Stimulated activated naive B cell treated with anti-CD40 and anti-IgM and Interleukin-4, amounts not matched to agents 10 μg/mL and 1 μg/mL and 100 μg/mL, for 72 hours (primary cell): ENCODE results near the gene RAMP2.
"Not testable (repeated sequence)": the region's sequence is repeated elsewhere in the genome, so short reads cannot be mapped to it uniquely, and the experiment has no call there.

ENCODE experiments used
- ATAC-seq, 2 donors: fragments of 150-1000 bp; cut with Tn5 transposase; replicated peaks; 2 replicates each; pipeline ENCODE4 v1.10.0; 2021; ENCODE audit warnings: moderate library complexity in 1 of 2
- DNase-seq: peaks from one replicate; pipeline ENCODE4 v3.0.0; 2021
- H3K27ac Mint-ChIP-seq: one replicate; pipeline ENCODE4 v1.8.0; 2022; ENCODE audit warnings: mild to moderate bottlenecking, mixed read lengths
- H3K27me3 Mint-ChIP-seq, 2 donors: one replicate each; pipeline ENCODE4 v1.8.0; 2022; ENCODE audit warnings: mixed read lengths in 2 of 2
- H3K36me3 Mint-ChIP-seq, 2 donors: one replicate each; pipeline ENCODE4 v1.8.0; 2022; ENCODE audit warnings: mixed read lengths in 2 of 2, mild to moderate bottlenecking in 1 of 2
- H3K4me1 Mint-ChIP-seq, 2 donors: one replicate each; pipeline ENCODE4 v1.8.0; 2022; ENCODE audit warnings: mixed read lengths in 2 of 2, mild to moderate bottlenecking in 1 of 2
- H3K4me3 Mint-ChIP-seq, 2 donors: one replicate each; pipeline ENCODE4 v1.8.0; 2022; ENCODE audit warnings: mild to moderate bottlenecking in 2 of 2, mixed read lengths in 2 of 2, moderate library complexity in 1 of 2
- H3K9me3 Mint-ChIP-seq, 2 donors: one replicate each; pipeline ENCODE4 v1.8.0; 2022; ENCODE audit warnings: mixed read lengths in 2 of 2, mild to moderate bottlenecking in 1 of 2

The RAMP2 gene

GRCh38 chr17:42750739-42751344, 10.2 kb upstream of the RAMP2 start:
- ATAC-seq, result no peak
- peaks cover 14 to 29% of the 10 kb centered on the region in 2 donors for H3K27me3 Mint-ChIP-seq
- no peak overlapping the region for H3K4me3 Mint-ChIP-seq
- no peak for DNase-seq
- no peaks in the 10 kb centered on the region for H3K9me3 Mint-ChIP-seq
- H3K27ac Mint-ChIP-seq, result no peak overlapping the region
- H3K4me1 Mint-ChIP-seq, result peaks cover 0 to 8% of the 10 kb centered on the region in 2 donors
- H3K36me3 Mint-ChIP-seq, result no peaks in the 10 kb centered on the region

GRCh38 chr17:42751628-42752027, 9.4 kb upstream of the RAMP2 start:
- ATAC-seq (no peak), DNase-seq (no peak)
- no peaks in the 10 kb centered on the region for H3K9me3 Mint-ChIP-seq
- H3K36me3 Mint-ChIP-seq, result no peaks in the 10 kb centered on the region
- H3K27ac Mint-ChIP-seq, result no peak overlapping the region
- H3K27me3 Mint-ChIP-seq, result peaks cover 21 to 31% of the 10 kb centered on the region in 2 donors
- H3K4me1 Mint-ChIP-seq, result peaks cover 0 to 8% of the 10 kb centered on the region in 2 donors
- H3K4me3 Mint-ChIP-seq, result no peak overlapping the region

- Mint-ChIP-seq H3K4me3 (no peak overlapping the region), H3K9me3 (no peaks in the 10 kb centered on the region)
These were observed 6.2 kb upstream of the RAMP2 start for GRCh38 chr17:42754782-42755181.

GRCh38 chr17:42759982-42760651, 910 bp upstream of the RAMP2 start:
- Mint-ChIP-seq H3K27ac (peak overlapping the region; percentile 75), H3K9me3 (no peaks in the 10 kb centered on the region), H3K36me3 (no peaks in the 10 kb centered on the region), H3K4me1 (peaks cover 20 to 27% of the 10 kb centered on the region in 2 donors), H3K27me3 (peaks cover 41 to 42% of the 10 kb centered on the region in 2 donors), H3K4me3 (peak overlapping the region; percentile 71 to 78)
- ATAC-seq (peak; percentile 91), DNase-seq (peak; percentile 61)

More at GRCh38 chr17:42754782-42755181, 6.2 kb upstream of the RAMP2 start:
- peaks cover 5 to 18% of the 10 kb centered on the region in 2 donors for H3K4me1 Mint-ChIP-seq
- ATAC-seq, result no peak
- DNase-seq, result no peak
- peaks cover 17 to 29% of the 10 kb centered on the region in 2 donors for H3K27me3 Mint-ChIP-seq
- no peak overlapping the region for H3K27ac Mint-ChIP-seq
- H3K36me3 Mint-ChIP-seq, result no peaks in the 10 kb centered on the region

GRCh38 chr17:42761638-42762037, 611 bp downstream of the RAMP2 start:
- Mint-ChIP-seq H3K27me3 (peaks cover 39 to 40% of the 10 kb centered on the region in 2 donors), H3K27ac (peak overlapping the region; percentile 84), H3K36me3 (no peaks in the 10 kb centered on the region), H3K4me3 (peak overlapping the region; percentile 69 to 78), H3K9me3 (no peaks in the 10 kb centered on the region), H3K4me1 (peaks cover 20 to 27% of the 10 kb centered on the region in 2 donors)
- DNase-seq, result no peak
- ATAC-seq, result no peak

GRCh38 chr17:42766124-42766523, 5.1 kb downstream of the RAMP2 start:
- no peak for DNase-seq
- no peaks in the 10 kb centered on the region for H3K9me3 Mint-ChIP-seq
- no peak overlapping the region for H3K4me3 Mint-ChIP-seq
- peaks cover 43 to 60% of the 10 kb centered on the region in 2 donors for H3K27me3 Mint-ChIP-seq
- ATAC-seq, result no peak
- no peak overlapping the region for H3K27ac Mint-ChIP-seq
- H3K36me3 Mint-ChIP-seq, result no peaks in the 10 kb centered on the region
- H3K4me1 Mint-ChIP-seq, result peaks cover 6 to 7% of the 10 kb centered on the region in 2 donors

GRCh38 chr17:42767512-42767911, 6.5 kb downstream of the RAMP2 start:
- H3K27ac Mint-ChIP-seq, result no peak overlapping the region
- H3K4me1 Mint-ChIP-seq, result peaks cover 7 to 13% of the 10 kb centered on the region in 2 donors
- H3K9me3 Mint-ChIP-seq, result peaks cover 0 to 2% of the 10 kb centered on the region in 2 donors
- no peak overlapping the region for H3K4me3 Mint-ChIP-seq
- H3K36me3 Mint-ChIP-seq, result no peaks in the 10 kb centered on the region
- H3K27me3 Mint-ChIP-seq, result peaks cover 33 to 48% of the 10 kb centered on the region in 2 donors
- ATAC-seq, result no peak
- DNase-seq, result no peak

GRCh38 chr17:42768006-42768405, 7.0 kb downstream of the RAMP2 start:
- not testable (repeated sequence) for ATAC-seq, H3K36me3 Mint-ChIP-seq, H3K27ac Mint-ChIP-seq, H3K9me3 Mint-ChIP-seq, H3K4me3 Mint-ChIP-seq, DNase-seq
- peaks cover 28 to 43% of the 10 kb centered on the region in 2 donors for H3K27me3 Mint-ChIP-seq
- H3K4me1 Mint-ChIP-seq, result peaks cover 7 to 15% of the 10 kb centered on the region in 2 donors

- H3K36me3 Mint-ChIP-seq, DNase-seq, ATAC-seq, H3K9me3 Mint-ChIP-seq, H3K4me3 Mint-ChIP-seq, H3K27ac Mint-ChIP-seq: not testable (repeated sequence)
- Mint-ChIP-seq H3K4me1 (peaks cover 11 to 22% of the 10 kb centered on the region in 2 donors), H3K27me3 (peaks cover 16 to 29% of the 10 kb centered on the region in 2 donors)
These were observed 8.9 kb downstream of the RAMP2 start for GRCh38 chr17:42769964-42770363.

GRCh38 chr17:42772945-42773289, 11.9 kb downstream of the RAMP2 start:
- DNase-seq, result no peak
- peaks cover 3 to 10% of the 10 kb centered on the region in 2 donors for H3K27me3 Mint-ChIP-seq
- H3K4me3 Mint-ChIP-seq, result peak overlapping the region; percentile 95 to 99
- ATAC-seq, result no peak
- peaks cover 0 to 2% of the 10 kb centered on the region in 2 donors for H3K9me3 Mint-ChIP-seq
- H3K4me1 Mint-ChIP-seq, result peaks cover 19 to 44% of the 10 kb centered on the region in 2 donors
- H3K36me3 Mint-ChIP-seq, result peaks cover 22 to 23% of the 10 kb centered on the region in 2 donors
- H3K27ac Mint-ChIP-seq, result peak overlapping the region; percentile 98

- peaks cover 19 to 45% of the 10 kb centered on the region in 2 donors for H3K4me1 Mint-ChIP-seq
- ATAC-seq, result peak; percentile 80 to 89
These were observed 12.4 kb downstream of the RAMP2 start, which contains the start of gene VPS25 for GRCh38 chr17:42773290-42774035. Gene VPS25, plus strand, starts transcription at chr17:42773449. Its CDS starts 27 bp downstream, at chr17:42773476.

GRCh38 chr17:42774066-42774745, 13.2 kb downstream of the RAMP2 start:
- DNase-seq (no peak), ATAC-seq (no peak)
- Mint-ChIP-seq H3K9me3 (peaks cover 0 to 2% of the 10 kb centered on the region in 2 donors), H3K4me3 (peak overlapping the region; percentile 95 to 99), H3K27me3 (peaks cover 0 to under 1% of the 10 kb centered on the region in 2 donors), H3K36me3 (peaks cover 30 to 35% of the 10 kb centered on the region in 2 donors), H3K4me1 (peaks cover 20 to 46% of the 10 kb centered on the region in 2 donors), H3K27ac (peak overlapping the region; percentile 98)

More at GRCh38 chr17:42773290-42774035, 12.4 kb downstream of the RAMP2 start, which contains the start of gene VPS25:
- peak within 1 kb of the TSS; percentile 98 for H3K27ac Mint-ChIP-seq
- H3K27me3 Mint-ChIP-seq, result peaks cover 0 to 5% of the 10 kb centered on the region in 2 donors
- H3K36me3 Mint-ChIP-seq, result peaks cover 26 to 28% of the 10 kb centered on the region in 2 donors
- H3K9me3 Mint-ChIP-seq, result peaks cover 0 to 2% of the 10 kb centered on the region in 2 donors
- DNase-seq, result peak; percentile 76
- H3K4me3 Mint-ChIP-seq, result peak within 1 kb of the TSS; percentile 95 to 99

- DNase-seq (peak; percentile 41), ATAC-seq (peak; percentile 70 to 82)
- H3K4me3 Mint-ChIP-seq, result peak overlapping the region; percentile 57 to 68
- peaks cover 39 to 44% of the 10 kb centered on the region in 2 donors for H3K36me3 Mint-ChIP-seq
- no peak overlapping the region for H3K27ac Mint-ChIP-seq
- peaks cover 7 to 13% of the 10 kb centered on the region in 2 donors for H3K27me3 Mint-ChIP-seq
- peaks cover 0 to 2% of the 10 kb centered on the region in 2 donors for H3K9me3 Mint-ChIP-seq
- H3K4me1 Mint-ChIP-seq, result peaks cover 24 to 56% of the 10 kb centered on the region in 2 donors
These were observed 14.6 kb downstream of the RAMP2 start for GRCh38 chr17:42775534-42776098.
